ACC112 (cell line): ENCODE results near the gene RBM6.

Experiments used
- H2AFZ ChIP-seq: fragments of 200-600 bp; sonication (generic); one replicate; pipeline ENCODE4 v1.6.0; 2017; ENCODE audit warnings: antibody characterized with exemption, low read length; ENCODE audit not compliant: unreplicated experiment
- H3K27ac ChIP-seq: fragments of 200-600 bp; sonication (generic); 2 replicates; pipeline ENCODE4 v1.5.1; 2014; ENCODE audit warnings: low read depth, mild to moderate bottlenecking, antibody characterized with exemption, low read length, moderate library complexity
- H3K27me3 ChIP-seq: fragments of 200-600 bp; sonication (generic); 2 replicates; pipeline ENCODE4 v1.6.1; 2014; ENCODE audit warnings: mild to moderate bottlenecking, antibody characterized with exemption, low read length, moderate library complexity, mixed read lengths; ENCODE audit not compliant: insufficient read depth
- H3K36me3 ChIP-seq: fragments of 200-600 bp; sonication (generic); 2 replicates; pipeline ENCODE4 v1.6.1; 2016; ENCODE audit warnings: mild to moderate bottlenecking, antibody characterized with exemption, low read length, moderate library complexity, mixed read lengths; ENCODE audit not compliant: insufficient read depth
- H3K4me1 ChIP-seq: fragments of 200-600 bp; sonication (generic); one replicate; pipeline ENCODE4 v1.6.1; 2016; ENCODE audit warnings: low read length, mixed read lengths; ENCODE audit not compliant: insufficient read depth, unreplicated experiment, control insufficient read depth
- H3K4me3 ChIP-seq: fragments of 200-600 bp; sonication (generic); 2 replicates; pipeline ENCODE4 v1.5.1; 2014; ENCODE audit warnings: mild to moderate bottlenecking, low read depth, low read length
- H3K79me2 ChIP-seq: fragments of 200-600 bp; sonication (generic); one replicate; pipeline ENCODE4 v1.6.0; 2016; ENCODE audit warnings: low read length; ENCODE audit not compliant: control insufficient read depth, unreplicated experiment, insufficient read depth

RBM6 gene

DNA sequence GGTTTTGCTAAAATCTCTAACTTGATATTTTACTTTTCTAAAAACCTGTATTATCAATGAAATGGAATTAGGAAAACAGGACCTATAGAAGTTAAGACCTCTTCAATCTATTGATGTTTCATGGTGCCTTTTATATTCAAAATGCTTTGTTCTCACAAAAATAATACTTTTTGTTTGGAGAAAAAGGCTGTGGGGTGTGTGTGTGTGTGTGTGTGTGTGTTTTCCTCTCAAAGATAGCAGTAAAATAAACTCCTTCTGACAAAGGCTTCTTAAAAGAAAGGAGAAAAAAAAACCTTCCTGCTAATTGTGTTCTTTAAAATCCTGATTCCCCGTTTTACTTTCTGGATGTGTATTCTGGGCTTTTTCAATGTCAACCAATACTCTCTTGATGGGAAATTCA is 54.5 kb downstream of the RBM6 start:
- no peak overlapping the region for H3K27ac ChIP-seq
- H3K79me2 ChIP-seq = peaks cover 5% of the 10 kb centered on the region
- H2AFZ ChIP-seq = no peak overlapping the region
- no peak overlapping the region for H3K4me3 ChIP-seq
- peaks cover 8% of the 10 kb centered on the region; the same call in 1 of the 2 replicates for H3K36me3 ChIP-seq
- H3K27me3 ChIP-seq = no peaks in the 10 kb centered on the region
- H3K4me1 ChIP-seq = peaks cover 9% of the 10 kb centered on the region

DNA sequence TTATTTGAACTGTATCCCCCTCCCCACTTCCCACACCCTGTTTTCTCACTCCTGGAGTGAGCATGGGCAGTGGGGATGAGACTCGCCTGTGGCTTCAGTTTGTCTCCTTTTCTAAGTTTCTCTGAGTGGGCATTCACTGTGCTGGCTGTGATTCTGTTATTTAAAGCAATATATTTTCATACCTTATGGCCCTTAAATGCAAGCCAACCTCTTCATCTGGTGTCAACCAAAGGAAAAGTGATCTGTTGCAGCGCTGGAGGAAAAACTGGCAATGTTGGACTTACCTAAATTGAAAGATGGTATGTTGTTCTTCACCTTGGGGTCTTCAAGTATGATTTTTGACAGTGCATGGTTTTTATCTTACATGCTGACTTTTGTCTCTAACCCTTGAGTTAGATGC is 56.1 kb downstream of the RBM6 start:
- Histone ChIP-seq H3K79me2 (peaks cover 5% of the 10 kb centered on the region), H3K36me3 (peaks cover 11% of the 10 kb centered on the region), H3K27me3 (no peaks in the 10 kb centered on the region), H2AFZ (no peak overlapping the region), H3K4me1 (peaks cover 9% of the 10 kb centered on the region), H3K4me3 (no peak overlapping the region), H3K27ac (no peak overlapping the region)

DNA sequence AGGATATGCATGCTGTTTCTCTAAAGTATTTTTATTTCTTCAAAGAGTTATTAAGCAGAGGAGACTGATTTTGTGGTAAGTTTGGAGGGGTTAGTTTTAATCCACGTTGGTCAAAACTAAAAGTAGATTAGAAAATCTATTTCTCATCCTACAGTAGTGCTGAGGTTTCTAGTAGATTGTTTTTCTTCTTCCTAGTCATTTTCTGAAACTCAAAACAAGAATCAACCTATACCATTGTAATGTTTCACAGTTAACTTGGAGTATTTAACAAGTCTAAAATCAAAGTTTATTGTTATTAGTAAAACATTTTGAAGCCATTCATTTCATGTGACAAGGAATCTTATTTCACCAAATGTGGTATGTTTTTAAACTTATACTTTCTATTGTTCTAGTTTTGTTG is 57.9 kb downstream of the RBM6 start:
- no peak overlapping the region for H3K4me3 ChIP-seq
- H3K36me3 ChIP-seq = peaks cover 17% of the 10 kb centered on the region
- no peaks in the 10 kb centered on the region for H3K79me2 ChIP-seq
- H3K27ac ChIP-seq = no peak overlapping the region
- peaks cover 9% of the 10 kb centered on the region for H3K4me1 ChIP-seq
- H3K27me3 ChIP-seq = no peaks in the 10 kb centered on the region
- H2AFZ ChIP-seq = no peak overlapping the region

DNA sequence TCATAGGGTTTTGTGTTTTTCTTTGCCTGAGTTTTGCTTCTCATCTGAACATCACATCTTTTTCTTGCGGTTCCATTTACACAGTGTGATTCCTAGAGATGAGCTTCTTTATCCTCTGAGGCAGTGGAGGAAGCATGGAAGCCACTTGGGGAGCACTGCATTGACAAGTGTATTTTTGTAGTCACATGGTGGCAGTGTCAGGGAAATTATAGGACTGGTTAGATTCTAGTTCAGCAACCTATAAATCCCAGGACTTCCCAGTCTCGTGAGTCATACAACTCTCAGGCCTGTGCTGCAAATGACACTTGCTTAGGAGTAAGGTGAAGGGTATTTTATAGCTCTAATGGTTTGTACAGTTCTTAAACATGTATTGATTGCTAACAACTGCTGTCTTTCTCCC is 58.4 kb downstream of the RBM6 start:
- H3K4me1 ChIP-seq = peaks cover 9% of the 10 kb centered on the region
- no peak overlapping the region for H2AFZ ChIP-seq
- no peak overlapping the region for H3K4me3 ChIP-seq
- peaks cover 17% of the 10 kb centered on the region for H3K36me3 ChIP-seq
- peaks cover 2% of the 10 kb centered on the region for H3K79me2 ChIP-seq
- no peak overlapping the region for H3K27ac ChIP-seq
- no peaks in the 10 kb centered on the region for H3K27me3 ChIP-seq

DNA sequence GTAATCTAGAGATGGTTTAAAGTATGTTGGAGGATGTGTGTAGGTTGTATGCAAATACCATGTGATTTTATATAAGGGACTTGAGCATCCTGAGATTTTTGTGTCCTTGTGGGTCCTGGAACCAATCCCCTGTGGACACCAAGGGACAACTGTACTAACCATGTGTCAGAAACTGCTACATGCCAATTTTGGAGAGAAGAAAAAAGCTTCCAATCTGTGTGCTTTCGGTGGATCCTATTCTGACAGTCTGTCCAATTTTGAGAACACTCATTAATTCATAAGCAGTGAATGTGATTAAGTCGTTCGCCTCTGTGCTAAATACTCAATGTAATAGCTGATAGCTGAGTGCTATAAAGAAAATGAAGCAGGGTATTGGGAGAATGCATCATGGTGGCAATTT is 61.6 kb downstream of the RBM6 start:
- peaks cover 24% of the 10 kb centered on the region for H3K36me3 ChIP-seq
- peaks cover 9% of the 10 kb centered on the region for H3K4me1 ChIP-seq
- H3K27me3 ChIP-seq = no peaks in the 10 kb centered on the region
- H3K27ac ChIP-seq = no peak overlapping the region
- peaks cover 6% of the 10 kb centered on the region for H3K79me2 ChIP-seq
- no peak overlapping the region for H3K4me3 ChIP-seq
- no peak overlapping the region for H2AFZ ChIP-seq

DNA sequence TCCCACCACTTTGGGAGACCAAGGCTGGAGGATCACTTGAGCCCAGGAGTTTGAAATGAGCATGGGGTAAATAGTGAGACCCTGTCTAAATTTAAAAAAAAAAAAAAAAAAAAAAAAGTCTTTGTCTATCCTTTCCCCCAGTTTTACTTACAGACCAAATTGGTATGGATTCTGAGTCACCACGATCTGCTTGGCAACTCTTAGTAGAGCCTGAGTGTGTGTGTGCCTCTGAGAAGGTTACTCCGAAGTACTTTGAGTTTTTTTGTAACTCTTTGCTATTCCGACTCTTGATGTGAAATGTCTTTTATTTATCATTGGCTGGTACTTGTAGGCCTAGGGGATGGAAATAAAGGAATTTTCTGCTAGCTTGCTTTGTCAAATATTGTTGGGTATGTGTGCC is 63.3 kb downstream of the RBM6 start:
- H3K4me3 ChIP-seq = no peak overlapping the region
- peaks cover 24% of the 10 kb centered on the region for H3K36me3 ChIP-seq
- no peak overlapping the region for H3K27ac ChIP-seq
- H3K27me3 ChIP-seq = no peaks in the 10 kb centered on the region
- H2AFZ ChIP-seq = no peak overlapping the region
- peaks cover 5% of the 10 kb centered on the region for H3K4me1 ChIP-seq
- H3K79me2 ChIP-seq = peaks cover 6% of the 10 kb centered on the region

DNA sequence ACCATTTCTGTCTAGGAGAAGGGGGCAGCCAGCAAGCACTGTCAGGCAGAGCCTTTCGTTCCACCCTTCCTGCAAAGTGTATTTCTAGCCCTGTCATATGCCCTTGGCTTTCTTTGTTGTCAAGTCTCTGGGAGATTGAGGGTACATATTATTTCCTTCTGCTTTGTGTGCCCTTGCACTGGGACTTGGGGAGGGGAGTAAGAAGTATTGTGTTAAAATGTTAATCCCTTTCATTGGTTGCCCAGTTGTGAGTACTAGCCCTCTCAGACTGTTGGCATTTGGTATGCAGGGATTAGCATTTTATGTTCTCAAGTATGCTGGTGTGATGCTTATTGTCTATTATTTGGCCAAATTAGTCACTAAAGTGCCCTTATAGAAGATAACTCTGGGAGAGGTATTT is 63.9 kb downstream of the RBM6 start:
- H3K36me3 ChIP-seq = peaks cover 24% of the 10 kb centered on the region

DNA sequence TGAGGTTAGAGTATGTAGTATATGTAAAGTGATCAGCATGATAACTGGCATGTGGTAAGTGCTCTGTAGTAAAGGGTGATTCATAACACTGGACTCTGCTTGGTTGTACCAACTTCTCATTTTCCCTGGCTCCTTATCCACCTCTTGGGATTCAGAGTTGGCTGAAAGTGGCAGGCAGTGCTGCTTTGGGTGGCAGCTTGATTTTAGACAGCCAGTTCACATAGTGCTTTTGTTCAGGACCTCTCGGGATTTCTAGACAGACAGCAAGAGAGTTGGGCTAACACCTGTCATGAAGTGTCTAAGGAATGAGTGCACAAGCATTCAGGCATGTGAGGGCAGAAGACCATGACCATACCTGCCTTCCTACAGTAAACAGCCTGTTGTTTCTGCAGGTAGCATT is 69.0 kb downstream of the RBM6 start:
- no peak overlapping the region for H2AFZ ChIP-seq
- no peaks in the 10 kb centered on the region for H3K27me3 ChIP-seq
- H3K27ac ChIP-seq = no peak overlapping the region
- no peak overlapping the region for H3K4me3 ChIP-seq
- H3K4me1 ChIP-seq = peaks cover 4% of the 10 kb centered on the region
- peaks cover 3% of the 10 kb centered on the region; the same call in 1 of the 2 replicates for H3K36me3 ChIP-seq
- peaks cover 6% of the 10 kb centered on the region for H3K79me2 ChIP-seq

More for the DNA sequence above, 63.9 kb downstream of the RBM6 start:
- no peak overlapping the region for H2AFZ ChIP-seq
- no peak overlapping the region for H3K4me3 ChIP-seq
- no peaks in the 10 kb centered on the region for H3K4me1 ChIP-seq
- no peaks in the 10 kb centered on the region for H3K27me3 ChIP-seq
- no peak overlapping the region for H3K27ac ChIP-seq
- H3K79me2 ChIP-seq = peaks cover 6% of the 10 kb centered on the region

DNA sequence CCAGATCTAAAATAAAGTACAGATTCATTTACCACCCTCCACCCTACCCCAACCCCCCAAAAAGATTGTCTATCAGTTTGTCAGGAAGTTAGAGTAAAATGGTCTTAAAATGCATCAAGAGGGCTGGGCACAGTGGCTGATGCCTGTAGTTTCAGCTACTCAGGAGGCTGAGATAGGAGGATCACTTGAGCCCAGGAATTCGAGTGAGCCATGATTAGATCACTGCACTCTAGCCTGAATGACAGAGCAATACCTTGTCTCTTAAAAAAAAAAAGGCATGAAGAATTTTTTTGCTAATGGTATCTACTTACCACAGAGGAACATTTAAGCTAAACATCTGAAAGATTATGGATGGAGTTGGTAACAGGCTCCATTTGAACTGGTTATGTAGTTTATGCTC is 71.0 kb downstream of the RBM6 start:
- Histone ChIP-seq H3K36me3 (peaks cover 3% of the 10 kb centered on the region; the same call in 1 of the 2 replicates), H3K79me2 (peaks cover 9% of the 10 kb centered on the region), H2AFZ (no peak overlapping the region), H3K4me3 (no peak overlapping the region), H3K27ac (no peak overlapping the region), H3K27me3 (no peaks in the 10 kb centered on the region), H3K4me1 (peaks cover 4% of the 10 kb centered on the region)

DNA sequence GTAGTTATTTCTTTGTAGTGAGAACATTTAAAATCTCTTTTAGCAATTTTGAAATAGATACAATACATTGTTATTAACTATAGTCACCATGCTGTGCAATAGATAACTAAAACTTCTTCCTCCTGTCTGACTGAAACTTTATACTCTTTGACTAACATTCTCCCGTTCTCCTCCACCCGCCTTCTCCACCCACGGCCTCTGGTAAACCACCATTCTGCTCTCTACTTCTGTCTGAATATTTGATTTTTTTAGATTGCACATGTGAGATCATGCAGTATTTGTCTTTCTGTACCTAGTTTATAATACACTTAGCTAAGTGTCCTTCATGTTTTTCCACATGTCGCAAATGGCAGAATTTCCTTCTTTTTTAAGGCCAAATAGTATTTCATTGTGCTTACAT is 76.0 kb downstream of the RBM6 start:
- Histone ChIP-seq H2AFZ (no peak overlapping the region), H3K27me3 (no peaks in the 10 kb centered on the region), H3K4me3 (no peak overlapping the region), H3K27ac (no peak overlapping the region), H3K79me2 (peaks cover 3% of the 10 kb centered on the region), H3K36me3 (peaks cover 15% of the 10 kb centered on the region), H3K4me1 (no peaks in the 10 kb centered on the region)

DNA sequence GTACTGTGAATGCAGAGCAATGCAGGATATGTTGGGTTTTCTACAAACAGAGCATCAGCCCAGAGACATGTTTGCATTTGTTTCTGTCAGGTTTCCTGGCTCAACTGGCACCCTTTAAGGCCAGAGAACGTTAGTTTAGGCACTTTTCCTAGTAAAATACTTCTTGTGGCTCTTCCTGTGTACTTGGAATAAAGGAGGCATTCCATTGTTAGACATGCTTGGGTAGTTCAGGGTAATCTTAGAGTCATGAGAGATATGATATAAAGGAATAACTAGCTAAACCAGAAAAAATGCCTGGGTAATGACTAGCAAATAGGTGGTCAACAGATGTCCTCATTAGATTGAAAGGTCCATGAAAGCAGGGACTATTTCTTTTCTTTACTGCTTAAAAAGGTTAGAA is 88.4 kb downstream of the RBM6 start:
- Histone ChIP-seq H3K79me2 (peaks cover 12% of the 10 kb centered on the region), H3K36me3 (0 out of 2 replicates have a peak, but pooled peaks cover 10% of the 10 kb centered on the region), H3K4me3 (no peak overlapping the region), H3K27ac (no peak overlapping the region), H3K4me1 (no peaks in the 10 kb centered on the region), H2AFZ (no peak overlapping the region), H3K27me3 (no peaks in the 10 kb centered on the region)
